A549 treated with Mapracorat at 1 μM for 4 hours (cell line): ENCODE data around the gene CFAP47. TPM values are rescaled to one million over a fixed set of nuclear protein-coding genes. Genes with fewer than 3 reads are reported as not detected.

Experiments
- total RNA-seq: library from RNA; stranded (reverse); fragments of 200-300 nt; extraction: Qiagen RNA extraction; gene quantifications from 5 replicates; pipeline ENCODE4 v1.2.3, GENCODE V29; 2022

The CFAP47 gene
- not detected in 5 replicates for total RNA-seq

DNA sequence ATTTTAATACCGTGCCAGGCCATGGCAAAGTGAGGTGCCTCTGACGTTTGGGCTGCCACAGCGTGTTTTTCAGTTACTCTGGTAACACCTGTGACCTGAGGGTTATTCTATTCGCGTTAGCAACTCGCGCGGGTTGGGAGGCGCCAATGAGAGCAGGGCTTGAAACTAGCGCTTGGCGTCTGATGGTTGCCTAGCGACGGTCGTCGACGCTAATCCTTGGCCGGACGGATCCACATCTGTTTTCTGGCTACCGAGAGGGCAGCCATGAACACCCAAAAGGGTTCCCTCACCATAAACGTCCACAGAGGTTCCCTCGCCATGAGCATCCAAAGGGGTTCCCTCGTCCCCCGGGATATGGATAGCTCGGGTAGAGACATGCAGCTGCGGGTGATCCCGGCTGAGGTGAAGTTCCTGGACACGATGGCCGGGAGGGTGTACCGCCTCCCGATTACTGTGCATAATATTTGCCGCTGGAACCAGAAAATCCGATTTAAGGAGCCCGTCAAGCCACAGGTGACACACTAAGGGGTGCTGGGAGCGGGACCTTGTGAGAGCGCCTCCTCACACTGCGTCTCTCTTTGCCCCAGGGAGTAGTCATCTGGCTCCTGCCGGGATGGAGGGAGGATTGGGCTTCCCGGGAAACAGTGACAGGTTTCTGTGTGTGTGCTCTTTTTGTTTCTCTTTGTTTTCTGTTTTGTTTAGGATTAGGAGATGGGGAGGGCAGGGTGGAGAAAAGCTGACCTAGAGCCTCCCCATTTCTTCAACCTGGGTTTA, at the start of gene CFAP47:
Gene CFAP47 (plus strand): TSS at position 199 of the 774 bp plus-strand sequence. CDS start 66 bp downstream, at position 265.

Other genes starting within 250 kb of the CFAP47 start
- gene MAGEB16, start 121.4 kb upstream of the CFAP47 start, total RNA-seq: not detected in 5 replicates